Glutamatergic neuron (in vitro differentiated cells): ENCODE measurements around the gene P2RY6. TPM values are rescaled to one million over a fixed set of nuclear protein-coding genes. Genes with fewer than 3 reads are reported as not detected.

ENCODE experiments used
- DNase-seq: peaks from one replicate; pipeline ENCODE4 v3.0.0; 2022
- H3K27ac Mint-ChIP-seq: one replicate; pipeline ENCODE4 v1.8.0; 2020; ENCODE audit warnings: mild to moderate bottlenecking, mixed read lengths, inconsistent platforms; ENCODE audit not compliant: unreplicated experiment
- H3K27me3 Mint-ChIP-seq: one replicate; pipeline ENCODE4 v1.8.0; 2020; ENCODE audit warnings: mild to moderate bottlenecking, moderate library complexity, mixed read lengths, inconsistent platforms; ENCODE audit not compliant: unreplicated experiment
- H3K36me3 Mint-ChIP-seq: one replicate; pipeline ENCODE4 v1.8.0; 2020; ENCODE audit warnings: mild to moderate bottlenecking, mixed read lengths, inconsistent platforms; ENCODE audit not compliant: unreplicated experiment
- H3K4me1 Mint-ChIP-seq: one replicate; pipeline ENCODE4 v1.8.0; 2020; ENCODE audit warnings: mild to moderate bottlenecking, low read depth, mixed read lengths, inconsistent platforms; ENCODE audit not compliant: unreplicated experiment
- H3K4me3 Mint-ChIP-seq: one replicate; pipeline ENCODE4 v1.8.0; 2020; ENCODE audit warnings: mild to moderate bottlenecking, mixed read lengths, inconsistent platforms; ENCODE audit not compliant: unreplicated experiment
- H3K9me3 Mint-ChIP-seq: one replicate; pipeline ENCODE4 v1.8.0; 2020; ENCODE audit warnings: mild to moderate bottlenecking, moderate library complexity, mixed read lengths, inconsistent platforms; ENCODE audit not compliant: unreplicated experiment
- CTCF ChIP-seq: fragments of 200-600 bp; sonication (generic); IDR thresholded peaks from one replicate; pipeline ENCODE4 v1.5.0; 2021; ENCODE audit not compliant: partially characterized antibody, unreplicated experiment
- total RNA-seq: library from RNA; stranded (reverse); fragmentation: NEBNext Ultra II Directional; extraction: Animal tissue kit (Norgen Biotek cat#: 25700); gene quantifications from one replicate; pipeline ENCODE4 v1.2.1, GENCODE V29; 2021; ENCODE audit not compliant: unreplicated experiment

Gene P2RY6
- total RNA-seq, 1 donor from 2014 or later = not detected

- no peak for DNase-seq
- peaks cover 28% of the 10 kb centered on the region for H3K4me1 Mint-ChIP-seq
- H3K27me3 Mint-ChIP-seq = peaks cover 8% of the 10 kb centered on the region
- no peak overlapping the region for H3K4me3 Mint-ChIP-seq
- H3K36me3 Mint-ChIP-seq = no peaks in the 10 kb centered on the region
- no peak for TF ChIP-seq CTCF
- no peak overlapping the region for H3K27ac Mint-ChIP-seq
- H3K9me3 Mint-ChIP-seq = peaks cover 3% of the 10 kb centered on the region
Observed at GRCh38 chr11:73262851-73263495, 9.2 kb upstream of the P2RY6 start.

DNA sequence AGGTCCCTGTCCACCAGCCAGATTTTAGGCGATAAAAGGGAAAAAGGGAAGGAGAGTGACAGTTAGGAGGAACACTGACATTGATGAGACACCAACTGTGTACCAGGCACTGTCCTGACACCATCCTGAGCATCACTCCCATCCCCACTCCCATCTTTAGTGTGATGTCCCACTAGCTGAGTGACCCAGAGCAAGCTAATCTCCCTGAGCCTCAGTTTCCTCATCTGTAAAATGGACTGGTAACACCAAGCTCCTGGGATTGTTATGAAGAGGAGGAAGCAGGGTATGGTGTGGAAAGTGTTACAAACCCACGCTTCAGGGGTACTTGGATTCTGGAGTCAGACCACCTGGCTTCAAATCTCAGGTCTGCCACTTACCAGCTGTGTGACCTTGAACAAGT lies 8.5 kb upstream of the P2RY6 start:
- no peak for DNase-seq
- Mint-ChIP-seq H3K4me3 (no peak overlapping the region), H3K27ac (no peak overlapping the region), H3K27me3 (peaks cover 8% of the 10 kb centered on the region), H3K36me3 (no peaks in the 10 kb centered on the region), H3K4me1 (peaks cover 27% of the 10 kb centered on the region), H3K9me3 (peaks cover 3% of the 10 kb centered on the region)
- TF ChIP-seq CTCF = no peak

- H3K4me3 Mint-ChIP-seq = no peak overlapping the region
- no peak for TF ChIP-seq CTCF
- DNase-seq = no peak
- peaks cover 3% of the 10 kb centered on the region for H3K9me3 Mint-ChIP-seq
- H3K4me1 Mint-ChIP-seq = peaks cover 24% of the 10 kb centered on the region
- no peaks in the 10 kb centered on the region for H3K36me3 Mint-ChIP-seq
- peaks cover 4% of the 10 kb centered on the region for H3K27me3 Mint-ChIP-seq
- no peak overlapping the region for H3K27ac Mint-ChIP-seq
Observed at GRCh38 chr11:73265278-73265810, 6.8 kb upstream of the P2RY6 start.

- no peak overlapping the region for H3K27ac Mint-ChIP-seq
- no peak for DNase-seq
- H3K27me3 Mint-ChIP-seq = peaks cover 5% of the 10 kb centered on the region
- H3K4me3 Mint-ChIP-seq = no peak overlapping the region
- no peaks in the 10 kb centered on the region for H3K36me3 Mint-ChIP-seq
- TF ChIP-seq CTCF = no peak
- H3K9me3 Mint-ChIP-seq = peaks cover 3% of the 10 kb centered on the region
- peaks cover 25% of the 10 kb centered on the region for H3K4me1 Mint-ChIP-seq
Observed at GRCh38 chr11:73265853-73266645, 6.1 kb upstream of the P2RY6 start.

DNA sequence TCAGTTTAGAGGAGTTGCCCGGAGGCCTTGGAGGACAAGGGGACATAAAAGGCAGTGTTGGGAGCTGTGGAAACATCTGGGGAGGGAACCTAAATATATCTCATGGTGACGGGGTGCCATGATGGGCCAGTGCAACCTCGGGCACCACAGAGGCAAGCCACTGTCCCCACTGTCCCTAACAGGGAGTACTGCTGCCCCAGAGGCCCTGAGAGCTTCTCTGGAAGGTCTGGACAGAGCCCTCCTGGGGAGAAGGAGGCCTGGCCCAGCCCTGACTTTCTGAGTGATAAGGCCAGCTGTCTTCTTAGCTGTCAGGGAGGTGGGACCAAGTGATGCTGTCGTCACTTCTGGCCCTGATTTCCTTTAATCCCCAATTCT lies 5.5 kb upstream of the P2RY6 start:
- H3K36me3 Mint-ChIP-seq = no peaks in the 10 kb centered on the region
- no peak overlapping the region for H3K27ac Mint-ChIP-seq
- TF ChIP-seq CTCF = no peak
- peaks cover 6% of the 10 kb centered on the region for H3K9me3 Mint-ChIP-seq
- H3K4me3 Mint-ChIP-seq = no peak overlapping the region
- peaks cover 30% of the 10 kb centered on the region for H3K4me1 Mint-ChIP-seq
- no peak for DNase-seq
- H3K27me3 Mint-ChIP-seq = peaks cover 5% of the 10 kb centered on the region
